ENCODE data around the gene HOXA2. TPM values are rescaled to one million over a fixed set of nuclear protein-coding genes. Genes with fewer than 3 reads are reported as not detected.

The HOXA2 gene
- total and polyA plus RNA-seq, 2 of the 13 experiments (the other 11 are each of a cell fraction or from before 2014, with no cell fraction given) = 0.22 to 0.29 TPM

DNA sequence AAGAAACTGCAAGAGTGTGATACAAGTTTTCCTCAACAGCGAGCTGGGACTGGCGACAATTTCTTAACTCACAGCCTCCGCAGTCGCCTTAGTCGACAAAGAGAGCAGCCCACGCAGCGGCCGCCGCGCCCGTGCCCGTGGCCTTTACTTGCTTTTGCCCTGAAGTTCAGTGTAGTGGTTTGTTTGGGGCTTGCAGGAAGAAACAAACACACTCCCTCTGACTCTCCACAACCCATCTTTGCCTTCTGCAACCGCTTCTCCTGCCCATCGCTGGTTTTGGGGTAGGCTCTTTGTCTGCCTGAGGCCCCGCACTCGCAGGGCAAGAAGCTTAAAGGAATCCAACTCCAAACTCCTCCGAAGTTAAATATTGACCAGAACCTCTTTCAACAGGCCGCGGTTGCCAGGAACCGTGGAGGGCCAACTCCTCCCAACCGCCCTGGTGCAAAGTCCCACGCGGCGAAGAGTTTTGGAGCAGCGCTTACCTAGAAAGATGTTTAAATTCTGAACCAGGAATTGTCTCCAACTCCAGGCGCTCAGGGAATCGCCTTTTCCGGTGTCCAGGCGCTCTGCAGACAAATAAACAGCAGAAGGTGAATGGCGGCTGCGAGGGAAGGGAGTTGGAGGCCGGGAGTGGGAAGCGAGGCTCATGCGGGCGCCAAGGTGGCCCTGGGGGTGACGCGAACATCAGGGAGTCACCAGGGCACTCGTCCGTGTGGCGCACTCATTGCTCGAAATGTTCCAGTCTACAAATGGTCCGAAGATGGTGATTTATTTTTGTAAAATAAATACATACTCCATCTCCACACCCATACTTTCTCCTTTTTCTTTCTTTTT is 19.8 kb upstream of the HOXA2 start (continued):
- TF ChIP-seq, protein P1, sequence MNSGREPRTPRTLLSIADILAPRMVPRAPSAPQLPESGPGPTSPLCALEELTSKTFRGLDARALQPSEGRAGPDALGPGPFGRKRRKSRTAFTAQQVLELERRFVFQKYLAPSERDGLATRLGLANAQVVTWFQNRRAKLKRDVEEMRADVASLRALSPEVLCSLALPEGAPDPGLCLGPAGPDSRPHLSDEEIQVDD (CRISPR knock-in tag; IDR thresholded peaks at IDR 0.05; ENCODE audit: borderline replicate concordance) = no peak
- TF ChIP-seq, protein P2, sequence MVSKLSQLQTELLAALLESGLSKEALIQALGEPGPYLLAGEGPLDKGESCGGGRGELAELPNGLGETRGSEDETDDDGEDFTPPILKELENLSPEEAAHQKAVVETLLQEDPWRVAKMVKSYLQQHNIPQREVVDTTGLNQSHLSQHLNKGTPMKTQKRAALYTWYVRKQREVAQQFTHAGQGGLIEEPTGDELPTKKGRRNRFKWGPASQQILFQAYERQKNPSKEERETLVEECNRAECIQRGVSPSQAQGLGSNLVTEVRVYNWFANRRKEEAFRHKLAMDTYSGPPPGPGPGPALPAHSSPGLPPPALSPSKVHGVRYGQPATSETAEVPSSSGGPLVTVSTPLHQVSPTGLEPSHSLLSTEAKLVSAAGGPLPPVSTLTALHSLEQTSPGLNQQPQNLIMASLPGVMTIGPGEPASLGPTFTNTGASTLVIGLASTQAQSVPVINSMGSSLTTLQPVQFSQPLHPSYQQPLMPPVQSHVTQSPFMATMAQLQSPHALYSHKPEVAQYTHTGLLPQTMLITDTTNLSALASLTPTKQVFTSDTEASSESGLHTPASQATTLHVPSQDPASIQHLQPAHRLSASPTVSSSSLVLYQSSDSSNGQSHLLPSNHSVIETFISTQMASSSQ (IDR thresholded peaks at IDR 0.05; ENCODE audit: low read depth) = peak; percentile 97
- TF ChIP-seq, protein P2 (CRISPR knock-in tag; IDR thresholded peaks at IDR 0.05; ENCODE audit: borderline replicate concordance) = peak; percentile 99
- TF ChIP-seq MTA3 (CRISPR knock-in tag; IDR thresholded peaks at IDR 0.05) = no peak
- peak; percentile 80; the same call in 1 of the 2 replicates for TF ChIP-seq NCOA2 (CRISPR knock-in tag; IDR thresholded peaks at IDR 0.05)
- TF ChIP-seq ZNF331 (CRISPR knock-in tag; IDR thresholded peaks at IDR 0.05) = peak; percentile 66
- no peak; the same call in 1 of the 2 replicates for TF ChIP-seq MTF1 (CRISPR knock-in tag; IDR thresholded peaks at IDR 0.05)
- TF ChIP-seq, protein P3, sequence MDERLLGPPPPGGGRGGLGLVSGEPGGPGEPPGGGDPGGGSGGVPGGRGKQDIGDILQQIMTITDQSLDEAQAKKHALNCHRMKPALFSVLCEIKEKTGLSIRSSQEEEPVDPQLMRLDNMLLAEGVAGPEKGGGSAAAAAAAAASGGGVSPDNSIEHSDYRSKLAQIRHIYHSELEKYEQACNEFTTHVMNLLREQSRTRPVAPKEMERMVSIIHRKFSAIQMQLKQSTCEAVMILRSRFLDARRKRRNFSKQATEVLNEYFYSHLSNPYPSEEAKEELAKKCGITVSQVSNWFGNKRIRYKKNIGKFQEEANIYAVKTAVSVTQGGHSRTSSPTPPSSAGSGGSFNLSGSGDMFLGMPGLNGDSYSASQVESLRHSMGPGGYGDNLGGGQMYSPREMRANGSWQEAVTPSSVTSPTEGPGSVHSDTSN (CRISPR knock-in tag; IDR thresholded peaks at IDR 0.05) = no peak
- no peak for TF ChIP-seq PTBP1 (IDR thresholded peaks at IDR 0.05; ENCODE audit: low read depth, low read length, poor library complexity, severe bottlenecking)
- TF ChIP-seq GTF3A (CRISPR knock-in tag; conservative IDR thresholded peaks at IDR 0.05) = no peak
- no peak for TF ChIP-seq ELF4 (CRISPR knock-in tag; IDR thresholded peaks at IDR 0.05; ENCODE audit: borderline replicate concordance)
- TF ChIP-seq ZNF292 (CRISPR knock-in tag; IDR thresholded peaks at IDR 0.05; ENCODE audit: borderline replicate concordance, low read depth) = no peak; the same call in 1 of the 2 replicates
- TF ChIP-seq TAF1 (CRISPR knock-in tag; IDR thresholded peaks at IDR 0.05) = peak; percentile 88
- no peak; the same call in 1 of the 2 replicates for TF ChIP-seq IRX3 (CRISPR knock-in tag; IDR thresholded peaks at IDR 0.05; ENCODE audit: borderline replicate concordance, low read depth)
- TF ChIP-seq SKI (IDR thresholded peaks at IDR 0.05; ENCODE audit: partially characterized antibody) = peak; percentile 39
- TF ChIP-seq MYC (CRISPR knock-in tag; IDR thresholded peaks at IDR 0.05; ENCODE audit: borderline replicate concordance) = peak; percentile 74; the same call in 1 of the 2 replicates
- no peak for TF ChIP-seq ZFAT (CRISPR knock-in tag; conservative IDR thresholded peaks at IDR 0.05)
- TF ChIP-seq, protein P4, sequence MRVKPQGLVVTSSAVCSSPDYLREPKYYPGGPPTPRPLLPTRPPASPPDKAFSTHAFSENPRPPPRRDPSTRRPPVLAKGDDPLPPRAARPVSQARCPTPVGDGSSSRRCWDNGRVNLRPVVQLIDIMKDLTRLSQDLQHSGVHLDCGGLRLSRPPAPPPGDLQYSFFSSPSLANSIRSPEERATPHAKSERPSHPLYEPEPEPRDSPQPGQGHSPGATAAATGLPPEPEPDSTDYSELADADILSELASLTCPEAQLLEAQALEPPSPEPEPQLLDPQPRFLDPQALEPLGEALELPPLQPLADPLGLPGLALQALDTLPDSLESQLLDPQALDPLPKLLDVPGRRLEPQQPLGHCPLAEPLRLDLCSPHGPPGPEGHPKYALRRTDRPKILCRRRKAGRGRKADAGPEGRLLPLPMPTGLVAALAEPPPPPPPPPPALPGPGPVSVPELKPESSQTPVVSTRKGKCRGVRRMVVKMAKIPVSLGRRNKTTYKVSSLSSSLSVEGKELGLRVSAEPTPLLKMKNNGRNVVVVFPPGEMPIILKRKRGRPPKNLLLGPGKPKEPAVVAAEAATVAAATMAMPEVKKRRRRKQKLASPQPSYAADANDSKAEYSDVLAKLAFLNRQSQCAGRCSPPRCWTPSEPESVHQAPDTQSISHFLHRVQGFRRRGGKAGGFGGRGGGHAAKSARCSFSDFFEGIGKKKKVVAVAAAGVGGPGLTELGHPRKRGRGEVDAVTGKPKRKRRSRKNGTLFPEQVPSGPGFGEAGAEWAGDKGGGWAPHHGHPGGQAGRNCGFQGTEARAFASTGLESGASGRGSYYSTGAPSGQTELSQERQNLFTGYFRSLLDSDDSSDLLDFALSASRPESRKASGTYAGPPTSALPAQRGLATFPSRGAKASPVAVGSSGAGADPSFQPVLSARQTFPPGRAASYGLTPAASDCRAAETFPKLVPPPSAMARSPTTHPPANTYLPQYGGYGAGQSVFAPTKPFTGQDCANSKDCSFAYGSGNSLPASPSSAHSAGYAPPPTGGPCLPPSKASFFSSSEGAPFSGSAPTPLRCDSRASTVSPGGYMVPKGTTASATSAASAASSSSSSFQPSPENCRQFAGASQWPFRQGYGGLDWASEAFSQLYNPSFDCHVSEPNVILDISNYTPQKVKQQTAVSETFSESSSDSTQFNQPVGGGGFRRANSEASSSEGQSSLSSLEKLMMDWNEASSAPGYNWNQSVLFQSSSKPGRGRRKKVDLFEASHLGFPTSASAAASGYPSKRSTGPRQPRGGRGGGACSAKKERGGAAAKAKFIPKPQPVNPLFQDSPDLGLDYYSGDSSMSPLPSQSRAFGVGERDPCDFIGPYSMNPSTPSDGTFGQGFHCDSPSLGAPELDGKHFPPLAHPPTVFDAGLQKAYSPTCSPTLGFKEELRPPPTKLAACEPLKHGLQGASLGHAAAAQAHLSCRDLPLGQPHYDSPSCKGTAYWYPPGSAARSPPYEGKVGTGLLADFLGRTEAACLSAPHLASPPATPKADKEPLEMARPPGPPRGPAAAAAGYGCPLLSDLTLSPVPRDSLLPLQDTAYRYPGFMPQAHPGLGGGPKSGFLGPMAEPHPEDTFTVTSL (CRISPR knock-in tag; IDR thresholded peaks at IDR 0.05; ENCODE audit: borderline replicate concordance) = peak; percentile 72; the same call in 1 of the 2 replicates

Measured in HepG2 (cell line).